Measurements from ENCODE around the gene MRGPRG.

The MRGPRG gene

DNA sequence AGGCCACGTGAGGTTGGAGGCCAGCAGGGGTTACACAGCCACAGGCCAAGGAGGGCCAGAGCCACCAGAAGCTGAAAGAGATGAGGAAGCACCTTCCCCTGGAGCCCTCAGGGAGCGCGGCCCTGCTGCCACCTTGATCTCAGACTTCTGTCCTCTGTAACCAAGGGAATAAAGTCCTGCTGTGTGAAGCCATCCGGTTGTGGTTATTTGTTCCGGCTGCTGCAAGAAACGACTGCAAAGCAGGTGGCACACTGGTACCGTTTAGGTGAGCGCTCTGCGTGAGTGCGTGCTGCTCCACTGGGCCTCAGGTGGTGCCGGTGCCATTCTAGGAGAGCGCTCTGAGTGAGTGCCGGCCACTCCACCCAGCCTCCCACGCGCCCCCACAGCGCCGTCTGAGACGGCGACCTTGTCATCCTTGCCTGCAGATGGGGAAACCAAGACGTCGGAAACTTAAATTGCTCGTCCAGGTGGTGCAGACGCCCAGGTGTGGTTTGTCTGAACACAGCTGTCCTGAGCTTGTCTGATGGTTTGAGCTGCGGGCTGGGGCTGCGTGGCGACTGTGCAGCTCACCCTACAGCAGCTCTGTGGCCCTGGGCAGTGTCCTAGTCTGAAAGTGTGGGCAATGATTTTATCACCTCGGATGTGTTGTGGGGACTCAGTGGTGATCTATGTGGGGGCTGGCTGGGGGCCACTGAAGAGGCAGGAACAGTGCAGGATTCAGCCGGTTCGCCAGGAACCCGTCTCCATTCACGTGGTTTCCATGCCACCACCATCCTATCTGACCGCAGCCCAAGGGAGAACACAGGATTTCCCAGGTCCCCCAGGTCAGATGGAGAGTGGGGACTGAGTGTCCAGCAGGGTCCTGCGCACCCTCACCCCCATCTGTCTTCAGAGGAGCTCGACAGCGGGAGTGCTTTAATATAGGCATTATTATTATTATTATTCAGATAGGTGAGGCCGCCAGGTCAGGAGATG is 4.6 kb upstream of the MRGPRG start:
- DNase-seq (ENCODE audit: low spot score) = no peak
- TF ChIP-seq, protein P1, sequence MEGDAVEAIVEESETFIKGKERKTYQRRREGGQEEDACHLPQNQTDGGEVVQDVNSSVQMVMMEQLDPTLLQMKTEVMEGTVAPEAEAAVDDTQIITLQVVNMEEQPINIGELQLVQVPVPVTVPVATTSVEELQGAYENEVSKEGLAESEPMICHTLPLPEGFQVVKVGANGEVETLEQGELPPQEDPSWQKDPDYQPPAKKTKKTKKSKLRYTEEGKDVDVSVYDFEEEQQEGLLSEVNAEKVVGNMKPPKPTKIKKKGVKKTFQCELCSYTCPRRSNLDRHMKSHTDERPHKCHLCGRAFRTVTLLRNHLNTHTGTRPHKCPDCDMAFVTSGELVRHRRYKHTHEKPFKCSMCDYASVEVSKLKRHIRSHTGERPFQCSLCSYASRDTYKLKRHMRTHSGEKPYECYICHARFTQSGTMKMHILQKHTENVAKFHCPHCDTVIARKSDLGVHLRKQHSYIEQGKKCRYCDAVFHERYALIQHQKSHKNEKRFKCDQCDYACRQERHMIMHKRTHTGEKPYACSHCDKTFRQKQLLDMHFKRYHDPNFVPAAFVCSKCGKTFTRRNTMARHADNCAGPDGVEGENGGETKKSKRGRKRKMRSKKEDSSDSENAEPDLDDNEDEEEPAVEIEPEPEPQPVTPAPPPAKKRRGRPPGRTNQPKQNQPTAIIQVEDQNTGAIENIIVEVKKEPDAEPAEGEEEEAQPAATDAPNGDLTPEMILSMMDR (IDR thresholded peaks at IDR 0.05) = no peak
- H3K4me3 ChIP-seq = no peak overlapping the region

DNA sequence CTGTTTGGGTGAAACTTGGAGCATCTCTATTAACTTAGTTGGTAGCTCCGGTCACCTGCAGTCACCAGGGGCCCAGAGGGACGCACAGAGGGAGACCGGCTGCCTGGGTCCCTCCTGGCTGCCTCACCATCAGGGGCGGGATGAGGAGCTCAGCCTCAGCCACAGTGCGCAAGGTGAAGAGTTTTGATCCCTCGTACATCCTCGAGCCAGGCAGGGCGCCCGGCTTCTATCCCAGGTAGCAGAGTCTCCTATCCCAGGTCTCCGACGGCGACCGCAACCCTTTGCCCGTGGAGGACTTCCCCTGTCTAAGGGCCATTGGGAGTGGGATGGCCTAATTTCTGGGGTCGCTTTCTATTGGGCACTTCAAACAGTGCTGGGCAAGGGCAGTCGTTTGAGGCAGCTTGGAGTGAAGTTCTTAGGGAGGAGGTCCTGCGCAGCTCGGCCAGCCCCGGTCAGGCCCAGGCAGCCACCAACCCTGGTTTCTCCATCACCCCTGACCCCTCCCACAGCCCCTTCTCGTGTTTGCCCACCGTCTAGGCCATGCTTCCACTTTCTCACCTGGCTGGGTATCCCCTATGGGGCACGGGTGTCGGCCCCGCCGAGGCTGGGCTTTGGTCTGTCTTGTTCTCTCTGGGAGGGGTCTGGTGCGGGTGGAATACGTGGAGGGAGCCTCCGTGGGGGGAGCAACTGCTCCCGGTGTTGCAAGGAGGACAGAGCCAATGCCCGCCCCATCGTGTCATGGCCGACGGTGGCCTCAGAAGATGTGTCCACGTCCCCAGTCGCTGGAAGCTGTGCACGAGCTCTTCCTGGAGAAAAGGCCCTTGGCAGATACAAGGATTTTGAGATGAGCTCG is 3.6 kb upstream of the MRGPRG start:
- DNase-seq (ENCODE audit: low spot score) = peak; percentile 69
- no peak overlapping the region for H3K27ac ChIP-seq
- no peak overlapping the region for H3K4me3 ChIP-seq
- TF ChIP-seq, protein P1 (IDR thresholded peaks at IDR 0.05) = no peak

More for the DNA sequence above, 4.6 kb upstream of the MRGPRG start:
- H3K27ac ChIP-seq = no peak overlapping the region

DNA sequence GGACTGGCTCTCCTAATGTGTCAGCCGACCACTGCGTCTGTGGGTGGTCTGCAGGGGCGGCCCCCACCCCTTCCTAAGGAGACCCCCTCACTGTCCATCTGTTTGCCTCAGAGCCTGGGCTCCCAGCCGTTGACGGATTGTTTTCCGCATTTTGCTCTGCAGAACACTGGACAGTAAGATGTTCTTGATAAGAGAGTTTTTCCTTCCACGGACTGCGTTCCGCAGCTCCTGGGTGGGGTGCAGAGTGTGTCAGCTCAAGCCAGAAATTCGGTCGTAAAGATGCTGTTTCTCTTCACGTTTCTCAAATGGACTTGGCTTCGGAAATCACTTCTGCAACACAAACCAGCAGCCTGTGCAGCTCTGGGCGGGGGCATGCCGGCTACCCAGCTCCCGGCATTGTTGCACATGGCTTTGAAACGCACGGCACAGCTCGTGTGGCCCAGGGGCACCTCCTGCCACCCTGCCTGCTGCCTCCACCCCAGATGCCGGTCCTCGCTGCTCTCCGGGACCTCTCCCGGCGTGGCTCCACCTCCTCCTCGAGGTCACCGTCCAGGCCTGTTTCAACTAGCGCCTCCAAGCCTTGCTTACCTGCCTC is 2.9 kb upstream of the MRGPRG start:
- no peak overlapping the region for H3K27ac ChIP-seq
- TF ChIP-seq, protein P1 (IDR thresholded peaks at IDR 0.05) = no peak
- DNase-seq (ENCODE audit: low spot score) = peak; percentile 28
- H3K4me3 ChIP-seq = no peak overlapping the region

DNA sequence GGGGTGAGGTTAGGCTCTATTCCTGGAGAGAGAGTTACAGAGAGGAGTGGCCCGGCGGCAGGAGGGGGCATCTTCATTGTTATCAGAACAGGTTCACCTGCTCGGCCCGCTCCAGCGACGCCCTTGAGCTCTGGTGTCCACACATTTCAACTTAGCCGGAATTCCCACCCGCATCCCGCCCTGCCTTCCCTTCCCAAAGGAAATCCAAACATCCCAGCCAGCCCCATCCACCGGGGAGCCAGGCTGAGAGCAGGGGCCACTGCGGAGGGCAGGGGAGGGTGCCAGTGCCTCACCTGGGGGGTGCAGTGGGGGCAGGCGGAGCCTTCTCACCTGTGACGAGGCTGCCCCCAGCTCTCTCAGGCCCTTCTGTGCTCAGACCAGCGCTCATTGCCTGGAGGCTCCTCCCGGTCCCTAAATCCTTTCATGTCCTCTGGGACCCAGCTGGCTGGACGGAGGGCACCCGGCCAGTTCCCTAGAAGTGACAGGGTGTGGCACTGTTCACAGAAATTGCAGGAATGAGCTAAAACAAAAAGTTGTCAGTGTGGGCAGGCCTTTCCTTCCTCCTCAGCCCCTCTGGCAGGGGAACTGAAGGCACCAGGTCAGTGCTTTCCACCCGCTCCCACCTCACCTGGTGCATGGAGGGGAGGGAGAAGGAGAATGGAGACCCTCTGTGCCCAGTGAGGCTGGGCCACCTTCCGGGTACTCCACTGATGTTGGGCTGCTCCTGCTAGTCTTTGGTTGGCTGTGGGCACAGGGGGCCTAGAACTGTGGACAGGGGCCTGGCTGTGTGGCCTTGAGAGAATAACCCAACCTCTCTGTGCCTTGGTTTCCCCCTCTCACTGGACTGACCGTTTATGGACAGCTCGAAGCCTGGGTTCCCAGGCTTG is 2.2 kb upstream of the MRGPRG start:
- TF ChIP-seq, protein P1 (IDR thresholded peaks at IDR 0.05) = no peak
- DNase-seq (ENCODE audit: low spot score) = peak; percentile 58
- Histone ChIP-seq H3K4me3 (no peak overlapping the region), H3K27ac (no peak overlapping the region)

DNA sequence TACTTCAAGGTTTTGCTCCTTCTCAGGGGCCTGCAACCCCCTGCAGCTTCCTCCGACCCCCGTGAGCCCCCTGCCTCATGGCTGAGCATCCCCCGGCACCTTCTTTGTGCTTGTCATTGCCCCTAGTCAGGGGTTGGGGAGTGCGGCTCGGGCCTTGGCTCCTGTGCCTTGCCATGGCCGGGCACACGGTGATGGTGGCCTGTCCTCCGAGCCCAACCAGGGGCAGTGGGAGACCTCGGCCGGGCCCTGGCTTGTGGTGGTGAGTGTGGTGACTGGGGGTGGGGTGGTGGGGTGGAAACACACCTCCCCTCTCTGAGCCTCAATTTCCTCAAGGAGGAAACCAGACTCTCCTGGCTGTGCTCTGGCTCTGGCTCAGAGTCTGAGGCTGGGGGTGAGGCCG is 1.5 kb upstream of the MRGPRG start:
- DNase-seq (ENCODE audit: low spot score) = peak; percentile 69
- no peak overlapping the region for H3K4me3 ChIP-seq
- TF ChIP-seq, protein P1 (IDR thresholded peaks at IDR 0.05) = no peak
- no peak overlapping the region for H3K27ac ChIP-seq

DNA sequence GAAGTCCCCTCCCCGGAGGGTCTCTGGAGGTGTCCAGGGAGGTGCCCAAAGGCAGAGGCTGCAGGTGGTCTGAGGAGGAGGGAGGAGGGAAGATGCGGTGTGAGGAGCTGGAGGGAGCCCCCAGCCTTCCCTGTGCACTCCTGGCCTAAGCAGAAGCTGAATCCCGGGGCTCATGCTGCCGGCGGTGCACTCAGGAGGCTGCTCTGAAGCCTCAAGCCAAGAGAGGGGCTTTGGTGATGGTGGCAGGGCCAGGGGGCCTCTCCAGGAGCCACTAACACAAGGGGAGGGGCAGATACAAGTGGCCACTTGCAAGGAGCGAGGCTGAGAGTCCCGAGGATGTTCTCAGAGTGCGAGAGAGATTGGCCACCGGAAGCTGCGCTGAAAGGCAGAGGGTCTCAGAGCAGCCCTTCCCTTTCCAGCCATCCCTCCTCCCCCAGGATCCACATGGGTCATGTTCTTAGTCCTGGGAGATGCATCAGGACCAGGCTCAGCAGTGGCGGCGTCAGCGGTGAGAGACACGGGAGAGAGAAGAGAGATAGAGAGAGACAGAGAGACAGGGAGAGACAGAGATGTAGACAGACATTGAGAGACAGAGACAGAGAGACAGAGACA is 774 bp upstream of the MRGPRG start:
- TF ChIP-seq, protein P1 (IDR thresholded peaks at IDR 0.05) = no peak
- peak; percentile 69 for DNase-seq (ENCODE audit: low spot score)

More for the DNA sequence above, 774 bp upstream of the MRGPRG start:
- Histone ChIP-seq H3K4me3 (no peak overlapping the region), H3K27ac (no peak overlapping the region)

All from coronary artery (tissue), 2 donors.